HG03196 (cell line): Measurements from ENCODE around the gene ZMAT3.
A peak's percentile ranks its signal among the peaks of the same experiment; 100 is the strongest.
"Not testable (repeated sequence)": the region's sequence is repeated elsewhere in the genome, so short reads cannot be mapped to it uniquely, and the experiment has no call there.

ENCODE experiments used
- ATAC-seq: cut with Tn5 transposase; IDR thresholded peaks from one replicate; pipeline ENCODE4 v1.9.1; 2021; ENCODE audit not compliant: unreplicated experiment

Gene ZMAT3

GRCh38 chr3:179069762-179070390, 1.7 kb downstream of the ZMAT3 start:
- ATAC-seq, result no peak

- ATAC-seq, result no peak
Observed at GRCh38 chr3:179068779-179069530, 2.7 kb downstream of the ZMAT3 start.

- ATAC-seq, result no peak
Observed at GRCh38 chr3:179067839-179068238, 3.8 kb downstream of the ZMAT3 start.

- no peak for ATAC-seq
Observed at GRCh38 chr3:179067291-179067690, 4.3 kb downstream of the ZMAT3 start.

GRCh38 chr3:179063945-179064560, 7.6 kb downstream of the ZMAT3 start:
- no peak for ATAC-seq

- ATAC-seq, result no peak
Observed at GRCh38 chr3:179056326-179056725, 15.3 kb downstream of the ZMAT3 start.

GRCh38 chr3:179054565-179054964, 17.0 kb downstream of the ZMAT3 start:
- not testable (repeated sequence) for ATAC-seq

- ATAC-seq, result peak; percentile 91
Observed at GRCh38 chr3:179046497-179047353, 24.9 kb downstream of the ZMAT3 start.

- ATAC-seq, result peak; percentile 53
Observed at GRCh38 chr3:179045719-179046402, 25.7 kb downstream of the ZMAT3 start.

GRCh38 chr3:179038899-179039251, 32.7 kb downstream of the ZMAT3 start:
- not testable (repeated sequence) for ATAC-seq

GRCh38 chr3:179038216-179038898, 33.3 kb downstream of the ZMAT3 start:
- ATAC-seq, result no peak

- no peak for ATAC-seq
Observed at GRCh38 chr3:179037351-179037750, 34.3 kb downstream of the ZMAT3 start.

- ATAC-seq, result no peak
Observed at GRCh38 chr3:179036626-179037300, 34.8 kb downstream of the ZMAT3 start.

GRCh38 chr3:179036226-179036625, 35.4 kb downstream of the ZMAT3 start:
- no peak for ATAC-seq

- no peak for ATAC-seq
Observed at GRCh38 chr3:179035232-179035631, 36.4 kb downstream of the ZMAT3 start.

- not testable (repeated sequence) for ATAC-seq
Observed at GRCh38 chr3:179033304-179033657, 38.3 kb downstream of the ZMAT3 start.

GRCh38 chr3:179032454-179033303, 38.9 kb downstream of the ZMAT3 start:
- not testable (repeated sequence) for ATAC-seq

- no peak for ATAC-seq
Observed at GRCh38 chr3:179029096-179029495, 42.5 kb downstream of the ZMAT3 start.

- no peak for ATAC-seq
Observed at GRCh38 chr3:179028408-179028807, 43.2 kb downstream of the ZMAT3 start.
